Left colon (tissue), 2 donors: ENCODE results near the gene ARL8B. TPM values are rescaled to one million over a fixed set of nuclear protein-coding genes. Genes with fewer than 3 reads are reported as not detected.
"Not testable (repeated sequence)": the region's sequence is repeated elsewhere in the genome, so short reads cannot be mapped to it uniquely, and the experiment has no call there.

Experiments used
- ATAC-seq: fragments of 200-7000 bp; cut with Tn5 transposase; one replicate; pipeline ENCODE4 v1.9.1; 2020; ENCODE audit warnings: mild to moderate bottlenecking, moderate library complexity
- DNase-seq, 2 donors: peaks; one replicate each; pipeline ENCODE4 v3.0.0-alpha.2; 2020
- intact Hi-C, 2 donors: fragments of 100-400 bp; cut with DNase I in 1 of 2; cut with micrococcal nuclease in 1 of 2; formaldehyde crosslinking; loops; one replicate each; pipeline versions ENCODE4 v1.11.2 to v1.14.0; 2022; cut with DNase I, micrococcal nuclease
- total RNA-seq, 2 donors: library from RNA; stranded (reverse); fragmentation: NEBNext Ultra II Directional; extraction: Animal tissue kit (Norgen Biotek cat#: 25700); gene quantifications; one replicate each; pipeline ENCODE4 v1.2.1, GENCODE V29; 2021
- donor health status: DM: no; HTN: no; CAD: no.
- donor health status: DM: yes; HTN: yes; CAD: no.

Gene ARL8B
- total RNA-seq, 2 donors from 2014 or later = 41.0 to 51.8 TPM

- ATAC-seq (no peak), DNase-seq (no peak)
- intact Hi-C loops = no loop called here
These were observed 48.9 kb downstream of the ARL8B start for GRCh38 chr3:5170975-5171374.

- DNase-seq (no peak), ATAC-seq (no peak)
- intact Hi-C loops = no loop called here
These were observed 49.9 kb downstream of the ARL8B start for GRCh38 chr3:5172018-5172417.

- peak; percentile 26 for ATAC-seq
- intact Hi-C loops, DNase-seq: not testable (repeated sequence)
These were observed 56.9 kb downstream of the ARL8B start for GRCh38 chr3:5179036-5179435.

GRCh38 chr3:5181469-5182141 is 59.5 kb downstream of the ARL8B start:
- DNase-seq (no peak), ATAC-seq (no peak)
- intact Hi-C loops = no loop called here

- ATAC-seq, DNase-seq, intact Hi-C loops: not testable (repeated sequence)
These were observed 61.6 kb downstream of the ARL8B start for GRCh38 chr3:5183714-5184113.

- DNase-seq (no peak), ATAC-seq (no peak)
- intact Hi-C loops = no loop called here
These were observed 62.4 kb downstream of the ARL8B start for GRCh38 chr3:5184499-5184898.

GRCh38 chr3:5185093-5185673 is 63.1 kb downstream of the ARL8B start:
- ATAC-seq = no peak
- DNase-seq = no peak
- intact Hi-C loops = no loop called here

- intact Hi-C loops = no loop called here
- ATAC-seq = no peak
These were observed 64.2 kb downstream of the ARL8B start for GRCh38 chr3:5186089-5186857.

GRCh38 chr3:5186858-5187155 is 64.7 kb downstream of the ARL8B start:
- intact Hi-C loops = no loop called here
- DNase-seq (no peak), ATAC-seq (peak; percentile 13)

More at GRCh38 chr3:5186089-5186857, 64.2 kb downstream of the ARL8B start:
- DNase-seq = no peak

GRCh38 chr3:5187156-5187919 is 65.2 kb downstream of the ARL8B start, which contains the start of gene EDEM1:
TSS of gene EDEM1 (plus strand) at chr3:5187707. CDS start at chr3:5187806, 99 bp downstream.
- DNase-seq (peak; percentile 93 to 96), ATAC-seq (peak; percentile 90)
- intact Hi-C loops = no loop called here

- intact Hi-C loops = no loop called here
- peak; percentile 32 to 65 for DNase-seq
- peak; percentile 51 for ATAC-seq
These were observed 65.9 kb downstream of the ARL8B start for GRCh38 chr3:5187920-5188418.

GRCh38 chr3:5188419-5189221 is 66.5 kb downstream of the ARL8B start:
- intact Hi-C loops = no loop called here
- peak; percentile 51 to 54 for DNase-seq
- peak; percentile 21 for ATAC-seq

- DNase-seq (no peak), ATAC-seq (no peak)
- intact Hi-C loops = no loop called here
These were observed 68.2 kb downstream of the ARL8B start for GRCh38 chr3:5190147-5190791.

- intact Hi-C loops = no loop called here
- ATAC-seq (no peak), DNase-seq (no peak)
These were observed 69.6 kb downstream of the ARL8B start for GRCh38 chr3:5191555-5192304.

GRCh38 chr3:5192571-5193365 is 70.7 kb downstream of the ARL8B start:
- DNase-seq = no peak
- intact Hi-C loops = no loop called here
- ATAC-seq = no peak

- DNase-seq (no peak), ATAC-seq (no peak)
- intact Hi-C loops = no loop called here
These were observed 72.2 kb downstream of the ARL8B start for GRCh38 chr3:5194341-5194740.
